GM18870 (cell line): ENCODE results near the gene PCSK6.

Experiments used
- ATAC-seq: cut with Tn5 transposase; IDR thresholded peaks from one replicate; pipeline ENCODE4 v1.9.1; 2021; ENCODE audit warnings: moderate library complexity; ENCODE audit not compliant: unreplicated experiment

The PCSK6 gene

DNA sequence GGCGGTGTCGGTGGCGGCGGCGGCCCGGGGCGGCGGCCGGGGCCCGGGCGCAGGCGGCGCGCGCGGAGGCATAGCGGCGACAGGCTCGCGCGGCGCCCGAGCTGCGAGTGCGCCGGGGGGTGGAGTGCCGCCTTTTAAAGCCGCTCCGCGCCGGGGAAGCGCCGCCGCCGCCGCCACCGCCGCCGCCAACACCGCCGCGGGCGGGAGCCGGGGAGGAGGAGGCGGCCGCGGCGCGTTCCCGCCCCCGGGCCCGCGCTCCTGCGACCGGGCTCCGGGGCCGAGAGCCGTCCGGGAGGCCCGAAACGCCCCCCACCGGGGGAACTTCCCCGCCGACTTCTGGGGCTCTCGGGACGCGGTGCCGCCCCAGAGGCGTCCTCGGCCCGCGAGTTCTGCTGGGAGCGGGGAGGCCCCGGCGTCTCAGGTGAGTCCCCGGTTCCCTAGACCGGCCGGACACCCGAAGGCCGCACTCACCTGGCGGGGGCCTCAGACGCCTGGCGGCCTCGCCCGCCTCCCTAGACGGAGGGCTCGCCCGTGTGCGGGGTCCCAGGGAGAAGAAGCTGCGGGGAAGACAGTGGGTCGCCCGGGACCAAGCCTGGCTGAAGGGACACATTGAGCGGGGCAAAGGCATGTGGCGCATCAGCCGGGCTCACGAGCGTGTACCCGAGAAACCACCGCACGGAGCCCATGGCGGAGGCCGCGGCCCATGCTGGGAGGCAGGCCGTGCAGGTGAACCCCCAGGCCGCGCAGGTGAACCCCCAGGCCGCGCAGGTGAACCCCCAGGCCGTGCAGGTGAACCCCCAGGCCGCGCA lies at the start of gene PCSK6:
PCSK6 (minus strand) TSS at position 109 of the 809 bp plus-strand sequence; CDS start at position 72, 37 bp downstream.
- ATAC-seq: no peak

DNA sequence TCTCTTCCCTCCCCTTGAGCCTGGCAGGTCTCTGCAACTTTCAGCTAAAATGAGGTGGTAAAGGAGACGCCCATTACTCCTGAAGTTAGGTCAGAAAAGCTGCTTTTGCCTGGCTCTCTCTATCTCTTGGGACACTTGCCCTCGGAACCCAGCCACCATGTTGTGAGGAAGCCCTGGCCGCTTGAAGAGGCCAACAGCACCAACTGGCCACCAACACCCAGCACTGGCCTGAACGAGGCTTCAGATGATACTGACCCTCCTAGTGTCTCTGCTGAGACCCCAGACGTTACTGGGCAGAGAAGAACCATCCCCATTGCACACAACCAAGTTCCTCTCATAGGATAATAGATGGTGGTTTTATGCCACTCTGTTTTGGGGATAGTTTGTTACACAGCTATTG lies 49.5 kb upstream of the PCSK6 start:
- no peak for ATAC-seq

DNA sequence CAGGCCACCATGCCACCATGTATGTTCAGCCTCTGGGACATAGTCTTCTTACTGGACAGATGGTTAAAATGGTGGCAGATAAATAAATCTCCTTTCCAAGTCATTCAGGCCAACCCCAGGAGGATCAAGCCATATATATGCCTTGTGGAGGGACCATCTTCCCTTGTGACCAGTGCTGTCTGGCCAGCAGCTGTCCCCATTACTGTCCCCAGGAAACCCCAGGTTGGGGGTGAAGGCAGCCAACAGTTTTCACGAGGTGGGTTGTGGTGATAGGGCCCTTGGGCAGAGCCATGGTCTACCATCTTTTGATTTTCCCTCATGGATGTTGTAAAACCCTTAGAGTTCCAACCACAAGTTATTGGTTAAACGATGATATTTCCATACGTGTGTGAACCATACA lies 48.7 kb upstream of the PCSK6 start:
- ATAC-seq: no peak

DNA sequence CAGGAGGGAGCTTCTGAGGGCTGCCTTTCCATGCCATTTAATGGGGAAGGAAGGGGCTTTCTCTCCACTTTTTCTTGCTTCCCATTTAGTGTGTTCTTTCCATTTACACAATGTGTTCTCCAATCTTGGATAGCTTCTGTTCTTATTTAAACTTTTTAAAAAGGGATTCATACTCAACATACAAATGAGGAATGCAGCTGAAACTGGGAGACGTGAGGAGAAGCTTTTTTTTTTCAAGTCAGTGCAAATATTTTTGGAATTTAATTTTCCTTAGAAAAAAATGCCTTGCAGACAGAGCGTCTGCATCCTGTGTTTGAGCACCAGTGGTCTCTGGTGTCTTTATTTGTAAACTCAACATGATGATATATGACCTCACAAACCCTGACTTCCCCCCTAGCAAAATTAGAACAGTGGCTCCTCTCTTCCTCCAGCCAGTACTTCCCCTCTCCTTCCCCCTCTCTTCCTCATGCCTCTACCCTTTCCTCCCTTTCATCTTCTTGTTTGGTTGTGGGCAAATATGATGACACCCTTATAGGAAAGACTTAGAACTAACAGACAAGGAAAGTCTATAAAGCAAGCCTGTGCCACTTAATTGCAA lies 48.1 kb upstream of the PCSK6 start:
- no peak for ATAC-seq

DNA sequence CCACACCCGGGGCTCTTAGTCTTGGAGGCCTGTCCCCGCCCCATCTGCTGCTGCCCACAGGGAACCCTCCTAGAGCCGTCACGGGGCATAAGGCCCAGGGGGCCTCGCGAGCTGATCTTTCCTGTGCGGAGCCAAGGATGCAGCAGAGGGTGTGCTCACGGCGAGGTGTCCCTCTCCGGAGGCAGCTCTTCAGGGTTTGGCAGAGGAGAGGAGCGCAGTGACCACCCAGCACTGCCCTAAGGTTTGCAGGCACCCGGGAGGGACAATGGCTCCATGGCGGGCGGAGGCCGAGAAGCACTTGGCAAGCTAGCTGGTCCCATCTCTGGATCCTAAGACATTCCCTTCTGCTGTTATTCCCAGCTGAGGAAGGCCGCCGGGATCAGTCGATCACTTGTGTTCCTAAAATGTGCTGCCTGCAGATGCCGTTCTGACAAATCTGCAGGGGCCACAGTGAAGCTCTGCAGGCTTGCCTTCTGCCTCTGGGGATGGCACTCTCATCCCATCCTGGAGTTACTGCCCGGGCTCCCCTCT lies 47.4 kb upstream of the PCSK6 start:
- ATAC-seq: no peak

DNA sequence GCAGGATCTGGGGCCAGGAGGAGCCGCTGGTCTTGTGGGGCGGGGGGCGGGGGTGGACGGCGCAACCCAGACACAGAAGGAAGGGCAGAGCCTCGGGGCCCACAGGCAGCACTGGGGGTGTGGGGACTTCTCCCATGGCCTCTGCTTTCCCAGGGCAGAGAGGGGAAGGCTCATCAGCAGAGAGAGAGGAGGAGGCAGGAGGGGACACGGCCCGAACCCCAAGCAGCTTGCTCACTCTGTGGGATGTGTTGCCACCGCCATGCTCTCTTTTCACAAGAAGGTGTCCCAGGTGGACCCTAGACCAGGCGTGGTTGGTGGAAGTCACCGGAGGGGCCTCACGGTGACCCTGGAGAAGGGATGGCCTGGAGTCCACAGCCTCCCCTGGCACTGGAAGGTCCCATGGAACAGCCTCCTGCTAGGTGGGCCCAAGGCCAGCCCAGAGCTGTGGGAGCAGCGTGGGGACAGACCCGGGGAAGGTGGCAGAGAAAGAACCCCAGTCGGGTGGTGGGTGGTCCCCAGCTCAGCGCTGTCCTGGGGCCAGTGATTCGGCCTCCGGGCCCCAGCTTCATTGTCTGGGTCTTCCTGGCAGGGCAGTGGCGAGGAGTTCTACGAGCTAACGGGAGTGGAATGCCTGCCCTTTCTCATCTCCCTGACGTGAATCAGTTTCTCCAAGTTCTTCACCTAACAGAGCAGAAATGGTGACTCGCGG lies 46.8 kb upstream of the PCSK6 start:
- no peak for ATAC-seq

DNA sequence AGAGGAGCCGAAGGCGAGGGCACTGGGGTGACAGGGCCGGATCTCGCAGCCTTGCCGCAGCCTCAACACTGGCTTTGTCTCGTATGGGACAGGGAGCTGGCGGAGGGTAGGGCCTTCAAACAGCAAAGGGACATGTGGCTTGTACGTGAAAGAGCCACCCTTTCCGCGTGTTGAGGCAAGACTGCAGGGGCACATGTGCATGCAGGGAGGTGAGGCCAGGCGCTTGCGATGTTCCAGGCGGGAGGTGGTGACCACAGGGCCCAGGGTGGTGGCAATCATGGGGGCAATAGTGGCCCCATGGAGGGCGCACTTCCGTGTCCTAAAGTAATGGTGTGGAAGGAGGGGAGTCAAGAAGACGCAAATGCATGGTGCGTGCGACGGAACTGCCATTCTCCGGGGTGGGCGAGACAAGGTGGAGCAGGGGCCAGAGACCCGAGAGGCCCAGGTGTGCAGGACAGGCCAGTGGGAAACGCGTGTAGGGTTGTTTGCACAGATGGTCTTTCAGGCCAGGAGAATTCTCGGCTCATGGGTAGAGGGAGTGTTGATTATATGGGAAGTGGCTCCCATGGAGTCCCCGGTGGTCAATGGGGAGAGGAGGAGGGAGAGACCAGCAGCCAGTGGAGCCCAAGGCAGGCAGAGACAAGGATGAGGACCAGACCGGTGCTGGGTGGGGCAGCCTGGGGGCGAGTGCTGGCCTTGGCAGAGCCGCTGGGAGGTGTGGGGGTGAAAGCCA lies 45.8 kb upstream of the PCSK6 start:
- no peak for ATAC-seq

DNA sequence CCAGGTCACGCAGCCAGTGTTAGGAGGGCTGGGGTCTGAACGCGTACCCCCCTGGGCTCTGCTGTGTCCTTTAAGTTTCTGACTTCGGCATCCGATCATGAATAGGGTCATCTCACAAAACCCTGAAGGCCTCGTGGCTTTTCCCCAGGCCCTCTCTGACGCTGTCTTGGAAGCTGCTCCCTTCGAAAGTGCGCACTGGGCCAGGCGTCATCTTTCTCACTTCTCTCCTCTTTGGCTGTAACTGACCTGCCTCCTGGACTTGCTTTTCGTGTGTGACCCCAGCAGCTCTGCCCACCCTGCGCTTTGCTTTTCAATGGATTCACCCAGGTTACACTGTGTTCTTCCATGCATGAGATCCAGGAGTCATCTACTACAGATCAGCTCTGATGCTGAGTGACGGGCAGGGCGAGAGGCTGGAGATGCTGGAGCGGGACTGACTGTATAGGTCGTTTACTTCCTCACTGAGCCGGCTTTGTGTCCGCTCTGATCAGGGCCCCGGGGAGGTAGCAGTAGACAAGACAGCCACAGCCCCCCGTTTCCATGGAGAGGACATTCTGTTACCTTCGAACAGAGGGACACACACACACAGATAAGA lies 45.0 kb upstream of the PCSK6 start:
- no peak for ATAC-seq

DNA sequence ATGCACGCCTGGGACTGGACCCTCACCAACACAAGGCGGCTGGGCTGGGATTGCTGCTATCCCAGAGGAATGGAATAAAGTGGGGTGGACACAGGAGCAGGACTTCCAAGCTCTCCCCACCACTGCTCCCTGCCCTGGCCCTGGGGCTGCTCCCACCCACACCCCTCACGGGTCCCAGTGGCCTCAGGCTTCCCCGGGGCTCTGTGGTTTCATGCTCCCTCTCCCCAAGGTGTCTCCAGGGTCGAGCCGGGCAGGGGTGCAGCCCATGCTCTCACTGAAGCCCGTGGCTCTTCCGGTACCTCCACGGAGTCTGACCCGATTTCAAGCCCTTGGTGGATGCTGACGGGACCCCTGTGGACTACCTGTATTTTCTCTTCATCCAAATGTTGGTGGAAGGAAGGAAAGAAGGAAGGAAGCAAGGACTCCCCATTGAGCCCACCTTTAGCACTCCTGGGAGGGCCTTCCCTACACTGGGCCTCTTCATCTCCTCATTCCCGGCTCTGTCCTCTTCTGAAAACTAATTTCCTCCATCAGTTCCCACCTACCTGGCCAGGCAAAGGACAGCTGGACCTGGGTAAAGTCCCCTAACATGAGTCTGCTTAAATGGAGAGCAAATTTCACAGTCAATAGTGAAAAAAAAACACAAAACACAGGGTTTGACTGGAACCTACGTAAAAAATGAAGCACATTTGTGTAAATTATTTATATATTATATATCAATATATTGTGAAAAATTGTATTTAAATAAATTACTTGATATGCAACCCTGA lies 44.0 kb upstream of the PCSK6 start:
- ATAC-seq: no peak

DNA sequence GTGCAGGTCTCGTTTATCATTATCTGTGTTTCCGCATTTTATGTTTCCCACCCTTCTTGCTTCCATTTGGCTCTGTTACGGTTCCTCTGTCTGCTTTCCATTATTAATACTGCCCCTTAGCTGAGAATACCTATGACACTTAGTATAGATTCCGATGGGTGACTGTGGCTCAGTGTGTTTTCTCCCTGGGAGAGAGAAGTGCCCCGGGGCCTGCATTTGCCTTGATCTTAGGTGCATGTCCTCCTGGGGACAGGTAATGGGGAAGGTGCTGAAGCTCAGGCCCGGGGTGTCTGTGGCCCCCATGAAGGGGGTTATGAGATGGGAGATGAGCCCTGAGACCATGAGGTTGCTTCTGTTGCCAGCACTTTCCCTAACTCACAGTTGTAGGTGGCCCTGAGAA lies 43.4 kb upstream of the PCSK6 start:
- no peak for ATAC-seq

DNA sequence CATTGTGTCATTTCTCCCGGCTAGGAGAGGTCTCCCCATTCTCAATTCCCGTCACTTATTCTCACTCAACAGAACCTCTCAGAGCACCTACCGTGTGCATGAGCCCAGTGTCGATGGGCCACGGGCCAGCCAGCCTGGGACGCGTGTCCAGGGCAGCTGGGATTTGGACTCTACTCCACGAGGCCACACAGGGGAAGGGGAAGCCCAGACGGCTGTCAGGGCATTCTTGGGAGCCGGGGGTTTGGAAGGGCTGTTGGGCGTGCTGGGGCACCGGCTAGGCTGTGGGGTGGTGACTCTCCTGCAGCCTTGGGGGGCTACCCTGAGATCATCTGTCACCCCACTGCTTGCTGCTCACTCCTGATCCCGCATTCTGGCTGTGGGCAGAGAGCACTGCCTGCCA lies 41.7 kb upstream of the PCSK6 start:
- no peak for ATAC-seq

DNA sequence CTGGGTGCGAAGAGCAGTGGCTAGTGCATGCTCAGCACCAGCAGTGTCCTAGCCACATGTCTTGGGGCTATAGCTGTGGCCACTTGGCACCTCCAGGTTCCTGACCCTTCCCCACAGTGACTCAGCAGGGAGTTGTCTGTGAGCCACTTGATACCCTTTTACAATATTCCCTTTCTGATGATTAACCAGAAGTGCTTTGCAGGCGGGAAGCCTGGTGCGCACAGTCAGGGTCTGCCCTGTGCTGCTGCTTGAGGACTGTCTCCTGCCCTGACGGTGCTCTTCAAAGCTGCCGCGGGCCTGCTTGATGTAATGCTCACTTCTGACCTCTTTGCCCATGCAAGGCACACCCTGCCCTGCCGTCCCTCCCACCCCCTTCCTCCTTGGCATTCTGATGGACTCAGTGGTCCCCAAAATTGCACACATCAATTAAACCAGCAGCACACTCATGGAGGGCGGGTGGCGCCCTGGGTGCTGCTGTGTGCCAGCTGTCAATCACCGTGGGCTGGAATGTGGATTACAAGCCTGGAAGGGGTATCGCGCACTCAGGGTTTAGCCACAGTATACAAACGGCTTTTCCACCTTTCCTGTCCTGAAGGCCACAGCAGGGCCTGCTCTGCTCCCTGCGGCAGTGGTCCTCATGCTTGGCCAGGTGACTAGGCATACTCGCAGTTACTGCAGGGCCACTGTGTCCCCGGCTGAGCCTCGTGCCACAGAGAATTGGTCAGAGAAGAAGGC lies 40.9 kb upstream of the PCSK6 start:
- ATAC-seq: no peak

DNA sequence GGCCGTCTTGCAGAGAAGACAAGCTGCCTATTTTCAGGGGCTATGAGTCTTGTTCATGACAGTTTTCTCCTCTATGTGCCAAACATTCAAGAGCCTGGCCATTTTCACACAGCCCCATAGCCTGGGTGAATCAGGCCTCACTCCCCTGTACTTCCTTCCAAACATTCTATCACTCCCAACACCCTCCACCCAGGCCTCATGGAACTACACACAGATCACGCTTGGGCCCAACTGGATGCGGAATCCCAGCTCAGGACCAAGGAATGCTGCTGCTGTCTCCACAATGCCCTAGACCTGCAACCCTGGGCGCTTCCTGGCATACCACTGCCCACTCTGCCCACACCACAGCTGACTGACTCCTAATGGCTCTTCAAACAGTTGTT lies 39.4 kb upstream of the PCSK6 start:
- ATAC-seq: no peak

DNA sequence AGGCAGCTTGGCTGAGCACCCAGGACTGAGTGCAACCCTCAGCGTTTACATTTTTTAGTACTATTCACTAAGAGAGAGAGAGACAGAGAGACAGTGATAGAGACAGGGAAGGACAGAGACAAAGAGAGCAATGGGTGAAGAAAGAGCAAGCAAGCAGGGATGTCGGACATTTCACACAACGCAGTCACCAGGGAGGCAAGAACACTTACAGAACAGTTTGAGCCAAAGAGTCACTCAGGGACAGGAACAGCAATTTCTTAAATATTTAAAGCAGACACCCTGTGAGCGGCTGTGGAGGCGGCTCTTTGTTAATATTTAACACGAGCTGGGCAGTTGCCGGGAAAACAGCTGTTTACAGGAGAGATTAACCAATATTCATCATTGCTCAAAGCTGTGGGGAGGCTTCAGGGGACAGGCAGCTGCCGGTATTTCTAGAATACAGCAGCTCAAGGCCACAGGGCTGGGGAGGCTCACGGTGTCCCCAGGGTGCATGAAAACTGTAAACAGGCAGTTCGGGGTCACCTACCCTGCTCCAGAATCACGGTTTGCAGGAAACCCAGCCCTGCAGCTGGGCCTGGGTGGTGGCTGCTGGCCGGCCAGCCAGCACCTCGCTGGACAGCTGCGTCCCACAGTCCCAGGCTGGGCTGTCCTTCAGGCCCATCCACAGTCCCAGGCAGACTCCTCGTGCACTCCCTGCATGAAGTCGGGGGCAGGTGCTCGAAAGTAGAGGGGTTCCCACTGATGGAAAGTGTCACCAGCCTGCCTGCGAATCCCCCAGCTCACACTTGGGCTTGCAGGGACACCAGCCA lies 38.8 kb upstream of the PCSK6 start:
- ATAC-seq: no peak

DNA sequence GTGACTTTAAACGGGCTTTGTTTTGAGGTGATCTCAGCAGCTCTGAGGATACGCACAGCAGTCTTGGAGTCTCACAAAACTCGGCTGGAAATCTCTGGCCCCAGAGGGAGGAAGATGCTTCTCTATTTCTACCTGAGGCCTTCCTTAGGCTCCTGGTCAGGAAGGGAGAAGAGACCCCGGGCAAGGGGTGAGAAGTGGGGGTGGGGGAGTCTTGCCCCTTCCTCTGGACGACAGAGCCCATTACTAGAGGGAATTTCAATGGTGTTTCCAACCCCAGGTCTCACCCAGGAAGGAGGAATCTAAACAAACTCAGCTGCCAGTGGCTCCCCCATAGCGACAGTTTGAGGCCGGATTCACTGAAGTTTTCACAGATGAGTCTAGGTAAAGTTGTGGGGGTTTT lies 37.4 kb upstream of the PCSK6 start:
- ATAC-seq: no peak

DNA sequence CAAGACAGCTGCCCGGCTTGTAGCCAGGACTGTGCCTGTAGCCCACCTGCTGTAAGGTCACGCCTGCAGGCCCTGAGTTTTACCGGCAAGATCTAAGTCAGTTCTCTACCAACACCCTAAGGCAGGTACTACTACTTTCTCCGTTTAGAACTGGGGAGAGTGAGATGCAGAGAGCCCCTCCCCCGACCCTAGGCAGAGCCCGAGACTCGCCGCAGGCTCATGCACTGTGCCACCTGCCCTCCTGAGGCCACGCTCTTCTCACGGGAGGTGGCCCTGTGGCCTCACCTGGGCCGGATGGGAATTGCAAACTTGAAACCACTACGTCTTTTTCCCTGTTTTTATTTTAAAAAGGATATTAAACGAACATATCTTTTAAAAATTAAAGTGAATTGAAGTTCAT lies 36.9 kb upstream of the PCSK6 start:
- no peak for ATAC-seq

DNA sequence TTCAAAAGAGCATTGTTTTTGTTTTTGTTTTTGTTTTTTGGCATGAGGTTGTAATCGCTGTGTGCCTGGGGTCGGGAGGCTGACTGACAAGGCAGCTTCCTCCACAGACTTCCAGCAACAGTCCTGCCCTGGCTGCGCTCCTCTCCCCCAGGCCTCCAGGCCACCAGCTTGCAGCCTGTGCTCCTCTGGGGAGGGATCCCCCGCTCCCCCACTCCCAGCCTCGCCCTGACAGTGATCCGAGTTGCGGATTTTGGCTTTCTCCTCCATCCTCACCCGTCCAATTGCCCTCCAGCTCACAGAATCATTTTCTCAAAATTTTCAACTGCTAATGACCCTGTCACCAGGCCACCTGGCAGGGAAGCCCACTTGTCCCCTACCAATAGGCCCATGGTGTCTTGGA lies 36.5 kb upstream of the PCSK6 start:
- no peak for ATAC-seq

DNA sequence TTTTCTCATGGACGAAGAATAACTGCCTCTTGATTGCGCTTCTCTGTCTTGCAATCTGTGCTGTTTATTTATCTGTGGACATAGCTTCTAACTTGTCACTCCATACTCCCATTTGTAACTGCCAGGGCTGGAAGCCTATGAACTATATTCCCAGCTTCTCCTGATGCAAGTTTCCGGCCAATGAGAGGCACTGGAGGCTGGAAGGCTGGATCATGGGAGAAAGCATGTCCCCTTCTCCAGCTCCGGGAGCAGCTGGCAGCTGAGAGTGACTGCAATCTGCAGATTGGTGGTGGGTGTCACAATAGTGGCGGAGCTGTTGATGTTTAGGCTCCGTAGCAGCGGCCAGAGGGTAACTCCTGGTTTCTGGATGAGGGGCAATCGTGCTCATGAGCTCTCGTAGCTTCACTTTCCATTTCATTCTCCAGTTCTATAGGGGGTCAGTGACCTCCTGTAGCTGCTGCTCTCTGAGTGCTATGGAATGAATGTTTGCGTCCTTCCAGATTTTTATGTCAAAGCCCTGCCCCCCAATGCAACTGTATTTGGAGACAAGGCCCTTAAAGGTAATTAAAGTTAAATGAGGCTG lies 35.7 kb upstream of the PCSK6 start:
- ATAC-seq: no peak
